MM.1S (cell line): ENCODE results near the gene DCAF4.

ENCODE experiments used
- DNase-seq: peaks from one replicate; pipeline ENCODE4 v3.0.0-alpha.2; 2015
- H2AFZ ChIP-seq: fragments of 300-600 bp; sonication (generic); 2 replicates; pipeline ENCODE4 v1.6.0; 2016; ENCODE audit warnings: antibody characterized with exemption, low read length
- H3F3A ChIP-seq: fragments of 300-600 bp; sonication (generic); 2 replicates; pipeline ENCODE4 v1.6.1; 2016; ENCODE audit warnings: mild to moderate bottlenecking, antibody characterized with exemption, low read length, moderate library complexity, mixed read lengths; ENCODE audit not compliant: insufficient read depth
- H3K27ac ChIP-seq: fragments of 300-600 bp; sonication (generic); 2 replicates; pipeline ENCODE4 v1.5.1; 2016; ENCODE audit warnings: mild to moderate bottlenecking, low read length
- H3K27me3 ChIP-seq: fragments of 300-600 bp; sonication (generic); replicated peaks from 2 replicates; pipeline ENCODE4 v1.6.0; 2016; ENCODE audit warnings: low read length; ENCODE audit not compliant: insufficient read depth
- H3K36me3 ChIP-seq: fragments of 300-600 bp; sonication (generic); replicated peaks from 2 replicates; pipeline ENCODE4 v1.6.1; 2016; ENCODE audit warnings: mild to moderate bottlenecking, low read length, mixed read lengths; ENCODE audit not compliant: insufficient read depth
- H3K4me1 ChIP-seq: fragments of 300-600 bp; sonication (generic); 2 replicates; pipeline ENCODE4 v1.6.1; 2016; ENCODE audit warnings: low read length, mixed read lengths
- H3K4me2 ChIP-seq: fragments of 300-600 bp; sonication (generic); 2 replicates; pipeline ENCODE4 v1.6.0; 2016; ENCODE audit warnings: low read depth, low read length
- H3K4me3 ChIP-seq: fragments of 300-600 bp; sonication (generic); 2 replicates; pipeline ENCODE4 v1.5.1; 2016; ENCODE audit warnings: low read length, mixed read lengths
- H3K79me2 ChIP-seq: fragments of 300-600 bp; sonication (generic); 2 replicates; pipeline ENCODE4 v1.6.1; 2016; ENCODE audit warnings: mixed run types, low read length, mixed read lengths
- H3K9ac ChIP-seq: fragments of 300-600 bp; sonication (generic); 2 replicates; pipeline ENCODE4 v1.6.1; 2016; ENCODE audit warnings: low read length, mixed read lengths
- H3K9me2 ChIP-seq: fragments of 300-600 bp; sonication (generic); replicated peaks from 2 replicates; pipeline ENCODE4 v1.6.1; 2016; ENCODE audit warnings: mild to moderate bottlenecking, low read length, mixed read lengths; ENCODE audit not compliant: insufficient read depth
- H3K9me3 ChIP-seq: fragments of 300-600 bp; sonication (generic); replicated peaks from 2 replicates; pipeline ENCODE4 v1.6.1; 2016; ENCODE audit warnings: mild to moderate bottlenecking, low read length, mixed read lengths; ENCODE audit not compliant: insufficient read depth
- H4K20me1 ChIP-seq: fragments of 300-600 bp; sonication (generic); 2 replicates; pipeline ENCODE4 v1.6.1; 2016; ENCODE audit warnings: mild to moderate bottlenecking, low read length, moderate library complexity, mixed read lengths; ENCODE audit not compliant: insufficient read depth
- CTCF ChIP-seq: fragments of 300-600 bp; sonication (generic); IDR thresholded peaks from 2 replicates; pipeline ENCODE4 v1.5.1; 2016; ENCODE audit warnings: antibody characterized with exemption, low read length, mixed read lengths
- EZH2 ChIP-seq: fragments of 300-600 bp; sonication (generic); optimal IDR thresholded peaks from 2 replicates; pipeline ENCODE3; 2017; ENCODE audit warnings: low read depth, mild to moderate bottlenecking, antibody characterized with exemption, low read length, mixed read lengths
- EZH2phosphoT487 ChIP-seq: fragments of 300-600 bp; sonication (generic); IDR thresholded peaks from 2 replicates; pipeline ENCODE4 v1.6.1; 2018; ENCODE audit warnings: antibody characterized with exemption, low read length

The DCAF4 gene

GRCh38 chr14:72921396-72921795 is 4.9 kb upstream of the DCAF4 start:
- Histone ChIP-seq H3K4me3 (no peak overlapping the region), H3K27me3 (no peaks in the 10 kb centered on the region), H2AFZ (no peak overlapping the region), H3K9me3 (no peaks in the 10 kb centered on the region), H3K9me2 (no peaks in the 10 kb centered on the region), H3K79me2 (no peaks in the 10 kb centered on the region), H3K4me2 (no peak overlapping the region), H3K36me3 (no peaks in the 10 kb centered on the region), H3K27ac (no peak overlapping the region), H4K20me1 (no peaks in the 10 kb centered on the region), H3K4me1 (no peaks in the 10 kb centered on the region), H3F3A (no peaks in the 10 kb centered on the region), H3K9ac (no peak overlapping the region)
- no peak for DNase-seq
- no peak for TF ChIP-seq EZH2
- no peak for TF ChIP-seq EZH2phosphoT487
- TF ChIP-seq CTCF, result no peak

- H2AFZ ChIP-seq, result no peak overlapping the region
- TF ChIP-seq EZH2, result no peak
- TF ChIP-seq CTCF, result no peak
- TF ChIP-seq EZH2phosphoT487, result no peak
Observed at GRCh38 chr14:72924337-72924736, 1.9 kb upstream of the DCAF4 start.

GRCh38 chr14:72925171-72925759 is 999 bp upstream of the DCAF4 start:
- DNase-seq, result no peak
- peak overlapping the region; percentile 70 for H2AFZ ChIP-seq
- H3K36me3 ChIP-seq, result no peaks in the 10 kb centered on the region
- H3K4me1 ChIP-seq, result no peaks in the 10 kb centered on the region
- no peak overlapping the region for H3K27ac ChIP-seq
- TF ChIP-seq CTCF (no peak), EZH2phosphoT487 (no peak), EZH2 (no peak)
- H4K20me1 ChIP-seq, result no peaks in the 10 kb centered on the region
- no peaks in the 10 kb centered on the region for H3K9me3 ChIP-seq
- H3K27me3 ChIP-seq, result no peaks in the 10 kb centered on the region
- no peak overlapping the region; the same call in 1 of the 2 replicates for H3K9ac ChIP-seq
- H3K79me2 ChIP-seq, result peaks cover 18% of the 10 kb centered on the region
- peaks cover 4% of the 10 kb centered on the region; the same call in 1 of the 2 replicates for H3F3A ChIP-seq
- no peaks in the 10 kb centered on the region for H3K9me2 ChIP-seq
- H3K4me3 ChIP-seq, result peak overlapping the region; percentile 62
- H3K4me2 ChIP-seq, result peak overlapping the region; percentile 72

More at GRCh38 chr14:72924337-72924736, 1.9 kb upstream of the DCAF4 start:
- Histone ChIP-seq H3K27ac (no peak overlapping the region), H3K9me2 (no peaks in the 10 kb centered on the region), H3K27me3 (no peaks in the 10 kb centered on the region), H3K4me2 (no peak overlapping the region), H3F3A (peaks cover 4% of the 10 kb centered on the region; the same call in 1 of the 2 replicates), H3K36me3 (no peaks in the 10 kb centered on the region), H3K9me3 (no peaks in the 10 kb centered on the region), H3K4me3 (no peak overlapping the region), H3K9ac (no peak overlapping the region), H3K4me1 (no peaks in the 10 kb centered on the region), H4K20me1 (no peaks in the 10 kb centered on the region), H3K79me2 (peaks cover 12% of the 10 kb centered on the region)
- DNase-seq, result no peak
